GM04504 (cell line): ENCODE data around the gene FHIP2A.
"Not testable (repeated sequence)": the region's sequence is repeated elsewhere in the genome, so short reads cannot be mapped to it uniquely, and the experiment has no call there.

Experiments
- DNase-seq: peaks from one replicate; pipeline ENCODE4 v3.0.0-alpha.2; 2012; ENCODE audit warnings: low read depth

Gene FHIP2A

GRCh38 chr10:114856544-114857287 lies 35.1 kb downstream of the FHIP2A start:
- peak; percentile 35 for DNase-seq

GRCh38 chr10:114857288-114857565 lies 35.6 kb downstream of the FHIP2A start:
- not testable (repeated sequence) for DNase-seq

GRCh38 chr10:114857922-114858629 lies 36.5 kb downstream of the FHIP2A start:
- no peak for DNase-seq

- no peak for DNase-seq
Measured at GRCh38 chr10:114859222-114859621, 37.6 kb downstream of the FHIP2A start.

- no peak for DNase-seq
Measured at GRCh38 chr10:114862456-114862855, 40.9 kb downstream of the FHIP2A start.

GRCh38 chr10:114867365-114867764 lies 45.8 kb downstream of the FHIP2A start:
- no peak for DNase-seq

- DNase-seq, result peak; percentile 32
Measured at GRCh38 chr10:114868870-114869519, 47.4 kb downstream of the FHIP2A start.

- peak; percentile 35 for DNase-seq
Measured at GRCh38 chr10:114869520-114869892, 47.9 kb downstream of the FHIP2A start.

GRCh38 chr10:114870486-114870885 lies 48.9 kb downstream of the FHIP2A start:
- DNase-seq, result no peak

GRCh38 chr10:114871379-114871778 lies 49.8 kb downstream of the FHIP2A start:
- no peak for DNase-seq
